GM18520 (cell line): Measurements from ENCODE around the gene IQCK.

Source experiments
- ATAC-seq: cut with Tn5 transposase; IDR thresholded peaks from one replicate; pipeline ENCODE4 v1.9.1; 2021; ENCODE audit not compliant: unreplicated experiment

The IQCK gene

DNA sequence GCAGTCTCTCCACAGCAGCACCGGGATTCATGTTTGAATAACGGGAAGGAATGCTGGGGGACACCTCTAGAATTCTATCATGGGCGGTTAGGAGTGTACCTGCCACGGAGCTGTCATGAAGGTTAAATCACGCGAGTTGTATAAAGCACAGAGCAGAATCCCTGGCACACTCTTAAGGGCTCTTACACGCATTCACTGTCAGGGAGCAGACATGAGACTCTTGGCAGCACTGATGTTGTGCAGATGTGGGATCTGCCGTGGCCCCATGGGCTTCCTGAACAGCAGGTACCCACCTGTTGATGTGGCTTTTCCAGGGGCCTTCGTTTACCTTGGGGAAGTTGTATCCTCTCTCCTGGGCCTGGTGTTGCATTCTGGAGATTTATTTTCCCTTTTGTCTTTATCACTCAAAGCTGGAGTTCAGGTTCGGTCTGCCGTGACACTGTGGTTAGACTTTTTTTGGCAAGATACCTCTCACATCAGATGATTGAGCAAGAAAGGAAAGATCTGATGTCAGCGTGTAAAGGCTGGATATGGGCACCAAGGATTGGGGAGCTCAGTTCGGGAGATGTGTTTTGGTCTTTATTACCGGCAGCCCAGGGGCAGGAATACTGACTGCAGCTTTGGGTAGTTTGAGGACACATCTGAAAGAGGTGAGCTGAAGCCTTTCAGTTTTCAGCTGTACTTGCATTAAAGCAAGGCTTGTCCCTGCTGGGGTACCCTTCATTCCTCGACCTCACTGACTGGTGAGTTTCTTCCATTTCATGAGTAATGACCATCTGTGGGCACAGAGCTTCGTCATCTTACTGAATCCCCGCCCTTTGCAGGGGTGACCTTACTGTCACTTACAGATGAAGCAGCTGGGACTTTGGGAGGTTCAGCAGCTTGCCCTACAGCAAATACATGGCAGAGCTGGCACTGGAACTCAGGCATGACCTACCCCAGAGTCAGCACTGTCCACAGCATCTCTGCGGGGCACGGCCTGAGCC, 19.3 kb upstream of the IQCK start:
- ATAC-seq, result no peak

- ATAC-seq, result no peak
Observed at GRCh38 chr16:19699472-19699871, 18.6 kb upstream of the IQCK start.

DNA sequence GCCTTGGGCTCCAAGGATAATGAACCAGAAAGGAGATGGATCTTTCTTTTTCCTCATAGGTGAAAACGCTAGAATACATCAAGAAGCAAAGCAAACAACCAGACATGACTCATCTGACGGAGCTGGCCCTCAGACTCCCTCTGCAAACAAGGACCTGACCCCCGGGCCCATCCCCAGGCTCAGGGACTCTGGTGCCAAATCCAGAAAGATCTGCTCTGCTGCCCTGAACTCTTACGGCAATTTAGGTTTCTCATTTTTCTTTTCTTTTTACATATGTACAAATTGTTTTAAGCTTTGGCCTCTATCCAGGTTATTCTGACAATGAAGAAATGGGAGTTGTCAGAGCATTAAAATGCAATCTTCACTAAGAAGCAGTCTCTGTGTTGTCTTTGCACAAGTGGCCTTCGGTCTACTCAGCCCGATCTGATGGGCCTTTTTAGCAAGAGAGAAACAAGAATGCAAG, 17.7 kb upstream of the IQCK start:
- no peak for ATAC-seq

DNA sequence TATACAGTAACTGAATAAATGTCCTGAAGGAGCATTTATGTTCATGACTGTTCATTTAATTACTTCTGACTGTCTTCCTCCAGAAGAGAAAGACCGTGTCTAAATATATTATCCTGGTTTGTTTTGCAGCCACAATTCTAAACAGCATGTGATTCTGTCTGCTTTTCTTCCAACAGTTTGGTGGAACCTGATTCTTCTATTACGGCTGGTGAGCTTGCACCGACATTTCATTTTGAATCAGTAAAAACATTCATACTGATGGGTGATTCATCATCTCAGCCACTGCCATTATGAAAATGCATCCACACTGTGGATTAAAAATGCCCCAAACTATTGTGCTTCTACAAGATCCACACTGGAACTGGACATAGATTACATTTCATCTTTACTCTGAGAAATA, 17.0 kb upstream of the IQCK start:
- ATAC-seq, result no peak

DNA sequence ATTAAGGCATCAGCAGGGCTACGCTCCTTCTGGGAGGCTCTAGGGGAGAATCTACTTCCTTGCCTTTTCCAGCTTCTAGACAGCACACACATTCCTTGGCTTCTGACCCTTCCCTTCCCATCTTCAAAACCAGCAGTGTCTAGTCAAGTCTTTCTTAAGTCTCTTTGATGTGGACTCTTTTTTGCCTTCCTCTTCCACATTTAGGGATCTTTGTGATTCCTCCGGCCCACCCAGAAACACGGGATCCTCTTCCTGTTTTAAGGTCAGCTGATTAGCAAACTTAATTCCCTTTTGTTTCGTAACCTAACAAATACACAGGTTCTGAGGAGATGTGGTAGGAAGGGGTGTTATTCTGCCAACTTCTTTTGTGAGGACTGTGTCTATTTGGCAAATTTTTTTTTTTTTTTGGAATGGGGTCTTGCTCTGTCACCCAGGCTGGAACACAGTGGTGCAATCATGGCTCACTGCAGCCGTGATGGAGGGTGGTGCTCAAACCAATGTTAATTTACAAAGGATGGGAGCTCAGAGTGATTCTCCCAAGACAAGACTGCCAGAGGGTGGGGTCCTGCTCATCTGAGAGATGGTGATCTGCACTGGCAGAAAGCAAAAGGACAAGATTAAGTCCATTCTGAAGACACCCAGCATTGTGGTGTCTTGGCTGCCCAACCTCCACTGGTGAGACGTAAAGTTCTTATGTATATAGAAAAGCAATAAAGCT, 14.7 kb upstream of the IQCK start:
- ATAC-seq, result no peak

GRCh38 chr16:19704321-19705145, 13.5 kb upstream of the IQCK start:
- no peak for ATAC-seq

- no peak for ATAC-seq
Observed at GRCh38 chr16:19705146-19705501, 12.9 kb upstream of the IQCK start.

DNA sequence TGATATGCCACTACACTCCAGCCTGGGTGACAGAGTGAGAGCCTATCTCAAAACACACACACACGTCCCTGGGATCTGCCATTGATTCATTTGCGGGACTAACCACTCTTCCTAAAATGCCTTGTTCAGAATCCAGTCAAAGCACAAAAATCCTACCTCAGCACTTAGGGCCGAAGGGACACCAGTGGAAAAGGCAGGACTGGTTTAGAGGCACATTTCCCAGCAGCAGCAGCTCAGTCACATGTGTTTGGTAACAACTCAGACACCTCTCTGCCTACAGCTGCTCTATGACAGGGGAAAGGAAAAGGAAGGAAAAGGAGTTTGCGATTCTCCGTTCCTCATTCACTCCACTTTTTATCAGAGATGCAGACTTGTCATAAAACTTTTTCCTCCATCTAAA, 12.2 kb upstream of the IQCK start:
- ATAC-seq, result no peak

DNA sequence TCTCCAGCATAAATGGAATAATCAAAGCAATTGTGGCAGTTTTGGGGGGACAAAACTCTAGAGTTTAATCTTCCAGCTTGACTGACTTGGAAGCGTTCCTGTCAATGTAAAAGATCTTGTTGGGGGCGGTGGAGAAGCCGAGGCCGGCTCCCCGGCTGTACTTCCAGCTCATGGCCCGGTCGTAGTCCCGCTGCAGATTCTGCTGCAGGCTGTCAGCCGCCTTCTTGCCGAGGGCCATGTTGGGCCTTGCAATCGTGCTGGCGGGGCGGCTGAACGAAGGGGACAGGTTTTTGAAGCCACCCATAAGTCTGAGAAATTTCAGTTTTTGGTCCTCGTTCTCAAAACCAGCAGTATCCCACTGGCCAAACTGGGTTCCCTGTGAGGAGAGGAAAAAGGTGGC, 11.2 kb upstream of the IQCK start:
- ATAC-seq, result no peak

GRCh38 chr16:19707569-19708295, 10.3 kb upstream of the IQCK start:
- ATAC-seq, result no peak

DNA sequence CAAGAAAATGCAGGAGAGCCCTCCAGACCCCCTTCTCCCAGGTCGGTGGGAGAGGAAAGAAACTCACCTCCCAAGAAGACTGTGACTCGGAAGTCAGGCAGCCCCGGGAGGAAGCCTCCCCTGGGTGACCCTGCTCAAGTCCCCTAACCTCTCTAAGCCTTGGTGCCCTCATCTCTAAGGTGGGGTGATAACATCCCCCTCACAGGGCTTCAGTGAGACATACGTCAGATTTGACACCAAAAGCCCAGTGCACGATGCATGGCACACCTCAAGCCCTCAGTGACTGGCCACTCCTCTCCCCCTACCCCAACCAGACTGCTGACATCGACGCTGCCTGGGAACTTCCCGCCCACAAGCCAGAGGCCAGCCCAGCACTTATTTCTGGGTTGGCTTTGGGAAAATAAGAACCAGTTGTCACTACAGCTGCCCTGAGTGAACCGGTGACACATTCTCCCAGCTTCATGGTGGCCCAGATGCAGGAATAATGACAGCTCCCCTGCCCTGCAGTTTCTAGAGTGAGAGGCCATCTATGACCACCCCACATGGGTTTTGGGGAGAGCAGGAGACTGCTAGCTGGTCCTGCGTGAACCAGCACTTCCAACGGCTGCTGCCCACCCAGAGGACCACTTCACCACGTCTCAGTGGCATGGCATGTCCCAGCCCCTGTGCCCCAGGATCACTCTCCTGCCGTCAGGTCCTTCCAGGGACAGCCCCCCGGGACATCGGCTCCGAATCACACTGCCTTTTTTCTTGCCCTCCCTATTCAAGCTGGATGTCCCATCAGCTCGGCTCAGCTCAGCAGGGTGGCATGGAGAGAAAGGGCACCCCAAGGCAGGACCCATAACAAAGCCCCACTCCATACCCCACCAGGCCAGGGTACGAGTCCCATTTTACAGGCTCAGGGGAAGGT, 9.5 kb upstream of the IQCK start:
- ATAC-seq, result no peak

- no peak for ATAC-seq
Observed at GRCh38 chr16:19709381-19710136, 8.5 kb upstream of the IQCK start.

DNA sequence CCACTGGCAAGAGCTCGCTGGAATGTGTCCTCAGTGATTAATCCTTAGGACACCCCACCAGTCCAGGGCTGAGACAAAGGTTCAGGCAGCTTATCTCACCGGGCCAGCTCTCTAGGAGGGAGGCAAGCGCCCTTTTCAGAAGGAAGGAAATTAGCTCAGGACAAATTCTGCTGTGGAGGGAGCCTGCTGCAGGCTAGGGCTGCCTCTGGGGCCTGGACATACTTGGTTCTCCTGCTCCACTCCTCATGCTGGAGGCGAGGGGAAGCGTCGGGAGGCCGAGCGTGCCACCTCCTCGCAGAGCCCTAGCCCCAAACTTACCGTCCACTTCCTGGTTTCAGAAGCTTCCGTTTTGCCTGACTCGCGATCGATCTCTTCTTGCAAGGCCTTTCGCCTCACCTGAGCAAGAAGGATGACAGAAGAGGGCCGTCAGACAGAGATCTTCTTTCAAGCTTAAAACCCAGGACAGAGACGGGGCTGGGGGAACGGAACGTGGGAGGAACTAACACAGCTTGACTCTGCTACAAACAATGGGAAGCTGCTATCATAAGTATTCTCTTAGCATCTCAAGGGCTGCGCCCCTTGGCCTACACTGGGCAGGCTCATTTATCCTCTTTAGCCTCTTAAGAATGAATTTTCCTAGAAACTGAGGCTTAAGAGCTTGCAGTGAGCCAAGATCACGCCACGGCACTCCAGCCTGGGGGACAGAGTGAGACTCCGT, 7.7 kb upstream of the IQCK start:
- ATAC-seq, result no peak

- ATAC-seq, result no peak
Observed at GRCh38 chr16:19710991-19711545, 7.0 kb upstream of the IQCK start.

DNA sequence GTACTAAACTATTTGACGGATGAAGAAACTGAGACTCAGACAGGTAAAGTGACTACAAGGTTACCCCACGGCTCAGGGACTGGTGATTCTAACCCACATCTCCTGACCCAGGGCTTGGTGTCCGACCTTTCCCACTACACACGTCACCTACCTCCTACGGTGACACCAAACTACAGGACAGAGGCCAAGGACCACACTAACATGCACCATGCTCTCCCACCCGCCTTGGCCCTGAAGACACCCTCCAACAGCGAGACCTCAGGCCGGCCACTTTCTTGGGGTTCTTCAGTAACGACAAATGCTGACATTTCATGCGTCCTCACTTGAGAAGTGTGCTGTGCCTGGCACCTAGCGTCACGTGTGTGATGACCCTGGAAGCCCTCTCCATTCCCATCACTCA, 6.4 kb upstream of the IQCK start:
- ATAC-seq, result no peak

GRCh38 chr16:19712418-19713058, 5.5 kb upstream of the IQCK start:
- no peak for ATAC-seq

DNA sequence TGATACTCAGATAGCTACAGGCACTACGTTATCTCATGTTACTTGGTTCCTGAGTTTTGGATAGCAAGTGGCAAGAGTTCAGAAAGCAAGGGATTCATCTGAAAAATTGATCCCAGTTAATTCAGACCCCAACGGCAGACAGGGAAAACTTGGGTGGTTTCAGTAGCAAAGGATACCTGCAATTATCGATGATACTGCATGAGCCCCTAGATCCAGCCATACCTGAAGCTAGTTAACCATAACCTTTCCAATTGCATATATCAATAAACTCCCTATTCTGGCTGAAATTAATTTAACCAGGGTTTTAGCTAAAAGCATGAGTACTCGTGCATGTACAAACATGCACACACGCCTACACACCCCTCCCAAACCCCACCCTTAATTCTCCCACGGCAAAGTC, 4.4 kb upstream of the IQCK start:
- no peak for ATAC-seq
